ENCODE results near the gene C1orf52.
A peak's percentile ranks its signal among the peaks of the same experiment; 100 is the strongest.

Gene C1orf52

DNA sequence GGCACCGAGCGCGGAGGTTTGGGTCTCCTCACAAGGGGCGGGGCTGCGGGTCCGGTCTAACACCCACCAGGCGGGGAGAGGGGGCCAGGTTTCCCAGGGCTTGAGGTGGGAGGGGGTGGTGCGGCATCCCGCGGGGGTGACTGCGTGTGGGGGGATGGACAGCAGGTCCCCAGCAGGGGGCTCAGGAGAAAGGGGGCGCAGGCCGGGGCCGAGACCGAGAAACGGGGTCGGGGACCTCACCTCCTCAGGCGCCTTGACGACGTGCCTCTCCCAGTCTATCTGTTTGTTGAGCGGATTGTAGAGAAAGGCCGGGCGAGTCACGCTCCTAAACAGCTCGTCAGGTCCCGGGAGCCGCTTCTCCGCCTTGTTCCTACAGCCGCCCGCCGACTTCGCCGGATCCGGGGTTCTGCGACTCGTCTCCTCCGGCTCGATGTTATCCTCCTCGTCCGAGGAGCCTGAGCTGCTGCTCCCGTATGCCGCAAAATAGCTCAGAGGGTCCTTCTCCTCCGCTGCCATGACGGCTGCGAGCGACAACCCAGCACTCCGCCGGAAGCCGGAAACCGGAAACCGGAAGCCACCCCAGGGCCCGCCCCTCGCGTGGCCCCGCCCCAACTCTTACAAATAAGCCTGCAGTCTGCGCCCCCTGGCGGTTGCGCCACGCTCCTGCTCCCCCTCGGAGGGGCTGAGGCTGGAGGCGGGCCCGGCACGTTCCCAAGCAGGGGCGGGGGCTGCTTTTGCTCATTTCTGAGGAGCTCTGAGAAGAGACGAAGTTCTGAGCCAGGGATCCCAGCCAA is at the start of gene C1orf52:
Gene C1orf52 (minus strand): TSS at position 545 of the 794 bp plus-strand sequence. CDS start 29 bp downstream, at position 516.
- peak; percentile 95 for DNase-seq (ENCODE audit: low read depth)
- TF ChIP-seq, protein P1, sequence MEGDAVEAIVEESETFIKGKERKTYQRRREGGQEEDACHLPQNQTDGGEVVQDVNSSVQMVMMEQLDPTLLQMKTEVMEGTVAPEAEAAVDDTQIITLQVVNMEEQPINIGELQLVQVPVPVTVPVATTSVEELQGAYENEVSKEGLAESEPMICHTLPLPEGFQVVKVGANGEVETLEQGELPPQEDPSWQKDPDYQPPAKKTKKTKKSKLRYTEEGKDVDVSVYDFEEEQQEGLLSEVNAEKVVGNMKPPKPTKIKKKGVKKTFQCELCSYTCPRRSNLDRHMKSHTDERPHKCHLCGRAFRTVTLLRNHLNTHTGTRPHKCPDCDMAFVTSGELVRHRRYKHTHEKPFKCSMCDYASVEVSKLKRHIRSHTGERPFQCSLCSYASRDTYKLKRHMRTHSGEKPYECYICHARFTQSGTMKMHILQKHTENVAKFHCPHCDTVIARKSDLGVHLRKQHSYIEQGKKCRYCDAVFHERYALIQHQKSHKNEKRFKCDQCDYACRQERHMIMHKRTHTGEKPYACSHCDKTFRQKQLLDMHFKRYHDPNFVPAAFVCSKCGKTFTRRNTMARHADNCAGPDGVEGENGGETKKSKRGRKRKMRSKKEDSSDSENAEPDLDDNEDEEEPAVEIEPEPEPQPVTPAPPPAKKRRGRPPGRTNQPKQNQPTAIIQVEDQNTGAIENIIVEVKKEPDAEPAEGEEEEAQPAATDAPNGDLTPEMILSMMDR (conservative IDR thresholded peaks at IDR 0.05; ENCODE audit: low read depth, low read length), result peak; percentile 86
- peak within 1 kb of the TSS; percentile 90 for H3K4me3 ChIP-seq (ENCODE audit: low read depth, low read length)

DNA sequence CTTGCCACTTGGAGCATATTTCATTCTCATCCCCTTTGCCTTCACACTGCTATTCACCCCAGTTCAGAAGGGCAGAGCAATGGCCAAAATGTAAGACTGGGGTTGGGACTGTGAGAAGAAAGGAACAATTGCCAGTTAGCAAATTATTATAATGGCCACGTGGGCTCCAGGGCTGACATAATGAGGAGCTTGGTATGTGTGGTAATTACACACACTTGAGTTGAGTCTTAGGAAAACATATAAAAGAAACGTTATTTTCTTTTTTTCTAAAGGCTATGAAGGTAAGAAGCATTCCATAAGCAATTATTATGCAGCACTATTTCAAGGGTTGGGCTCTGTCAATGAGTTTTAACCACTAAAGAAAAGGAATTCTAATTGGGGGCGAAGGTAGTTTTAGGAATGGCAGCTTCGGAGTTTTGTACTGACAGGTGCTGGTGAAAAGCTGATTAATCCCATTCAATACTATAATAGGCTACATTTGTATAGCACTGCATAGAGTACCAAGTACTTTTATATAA is 49.4 kb upstream of the C1orf52 start:
- no peak for DNase-seq (ENCODE audit: low read depth)
- TF ChIP-seq, protein P1 (conservative IDR thresholded peaks at IDR 0.05; ENCODE audit: low read depth, low read length), result no peak
- H3K4me3 ChIP-seq (ENCODE audit: low read depth, low read length), result no peak overlapping the region

DNA sequence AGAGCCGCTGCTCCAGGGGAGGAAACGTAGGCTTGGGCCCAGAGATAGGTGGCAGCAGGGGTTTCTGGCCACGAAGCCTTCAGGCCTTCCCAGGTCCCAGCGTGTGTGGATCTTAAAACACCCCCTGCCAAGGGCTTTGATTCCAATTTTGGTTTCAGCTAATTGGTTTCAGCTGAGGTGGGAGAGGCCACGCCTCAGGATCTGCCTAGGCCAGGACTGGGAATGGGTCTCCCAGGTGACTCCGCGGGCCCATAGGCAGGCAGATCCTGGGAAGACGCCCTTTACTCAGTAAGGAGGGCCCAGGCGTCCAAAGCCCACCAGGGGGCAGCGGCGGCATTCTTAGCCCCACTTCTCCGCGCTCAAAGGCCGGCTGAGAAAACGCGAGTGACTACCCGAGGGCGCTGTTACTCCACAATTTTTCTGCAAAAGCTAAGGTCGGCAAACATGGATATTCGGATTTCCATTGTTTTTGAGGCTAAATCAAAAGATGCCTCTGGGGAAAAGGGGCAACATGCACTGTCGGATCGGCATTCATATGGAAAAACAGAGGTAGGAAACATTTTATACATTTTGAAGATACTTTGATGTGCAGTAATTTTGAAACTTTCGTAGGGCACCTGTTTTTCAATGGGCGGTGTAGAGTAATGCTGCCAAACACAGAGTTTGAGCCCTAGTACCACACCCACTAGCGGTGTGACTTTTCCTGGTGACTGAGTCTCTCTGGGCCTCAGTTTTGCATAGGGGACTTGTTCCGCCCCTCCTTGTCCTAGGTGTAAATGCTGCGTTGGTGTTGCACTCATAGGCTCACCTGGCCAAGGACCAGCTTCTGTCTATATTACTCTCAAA is 48.7 kb upstream of the C1orf52 start:
- no peak overlapping the region for H3K4me3 ChIP-seq (ENCODE audit: low read depth, low read length)
- TF ChIP-seq, protein P1 (conservative IDR thresholded peaks at IDR 0.05; ENCODE audit: low read depth, low read length), result peak; percentile 99
- DNase-seq (ENCODE audit: low read depth), result peak; percentile 92

DNA sequence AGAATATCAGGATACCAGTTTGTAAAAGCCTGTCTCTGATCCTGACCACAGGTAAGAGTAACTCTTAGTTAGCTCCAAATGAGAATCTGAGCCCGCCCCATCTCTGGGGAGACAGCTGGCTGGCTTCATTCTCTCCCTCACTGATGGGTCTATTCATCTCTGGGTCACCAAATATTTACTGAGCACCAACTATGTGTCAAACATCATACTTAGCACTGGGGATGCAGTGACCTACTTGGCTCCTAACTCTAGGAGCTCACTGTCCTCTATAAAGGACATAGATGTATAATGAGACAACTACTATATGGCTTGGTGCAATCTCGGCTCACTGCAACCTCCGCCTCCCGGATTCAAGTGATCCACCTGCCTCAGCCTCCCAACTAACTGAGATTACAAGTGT is 46.8 kb upstream of the C1orf52 start:
- TF ChIP-seq, protein P1 (conservative IDR thresholded peaks at IDR 0.05; ENCODE audit: low read depth, low read length), result no peak
- no peak overlapping the region for H3K4me3 ChIP-seq (ENCODE audit: low read depth, low read length)
- no peak for DNase-seq (ENCODE audit: low read depth)

DNA sequence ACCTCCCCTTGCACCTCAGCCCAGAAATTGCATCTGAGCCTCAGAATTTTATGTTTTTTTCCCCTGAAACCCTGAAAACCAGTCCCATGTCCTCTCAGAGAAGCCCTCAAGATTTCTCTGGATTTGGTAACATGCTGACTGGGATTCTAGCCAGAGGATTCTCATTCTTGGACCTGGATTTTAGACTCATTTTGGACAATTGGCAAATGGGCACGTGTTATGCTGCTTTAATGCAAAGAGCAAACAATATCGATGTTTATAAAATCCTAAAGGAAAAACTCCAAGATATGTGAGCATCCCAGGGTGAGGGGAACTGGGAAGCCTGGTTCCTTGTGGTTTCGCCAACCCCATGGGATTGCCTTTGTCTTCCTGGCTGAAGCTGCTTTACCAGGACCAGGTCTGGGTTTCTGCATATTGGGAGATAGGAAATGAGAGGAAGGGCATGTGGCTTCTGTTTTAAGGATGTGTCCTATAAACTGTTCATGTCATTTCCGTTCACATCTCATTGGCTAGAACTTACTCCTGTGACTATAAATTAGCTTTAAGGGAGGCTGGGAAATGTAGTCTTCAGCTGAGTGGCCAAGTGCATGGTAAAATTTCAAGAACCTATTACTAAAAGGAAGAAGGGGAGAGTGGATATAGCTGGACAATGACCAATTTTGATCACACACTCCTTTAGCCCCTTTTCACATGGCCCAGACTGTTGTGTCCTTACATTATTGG is 44.1 kb upstream of the C1orf52 start:
- TF ChIP-seq, protein P1 (conservative IDR thresholded peaks at IDR 0.05; ENCODE audit: low read depth, low read length), result no peak
- DNase-seq (ENCODE audit: low read depth), result no peak
- H3K4me3 ChIP-seq (ENCODE audit: low read depth, low read length), result no peak overlapping the region

DNA sequence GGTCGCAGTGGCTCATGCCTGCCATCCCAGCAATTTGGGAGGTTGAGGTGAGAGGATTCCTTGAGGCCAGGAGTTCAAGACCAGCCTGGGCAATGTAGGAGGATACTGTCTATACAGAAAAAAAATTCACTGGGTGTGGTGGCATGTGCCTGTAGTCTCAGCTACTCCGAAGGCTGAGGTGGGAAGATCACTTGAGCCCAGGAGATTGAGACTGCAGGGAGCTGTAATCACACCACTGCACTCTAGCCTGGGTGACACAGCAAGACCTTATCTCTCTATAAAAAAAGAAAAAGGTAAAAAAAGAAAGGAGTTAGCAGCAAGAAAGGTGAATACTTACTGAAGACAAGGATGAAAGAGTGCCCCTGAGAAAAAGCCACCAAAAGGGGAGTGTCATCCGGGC is 40.7 kb upstream of the C1orf52 start:
- TF ChIP-seq, protein P1 (conservative IDR thresholded peaks at IDR 0.05; ENCODE audit: low read depth, low read length), result no peak

More for the DNA sequence above, 40.7 kb upstream of the C1orf52 start:
- H3K4me3 ChIP-seq (ENCODE audit: low read depth, low read length), result no peak overlapping the region
- no peak for DNase-seq (ENCODE audit: low read depth)

All from choroid plexus epithelial cell (primary cell).